Type B pancreatic cell (in vitro differentiated cells): ENCODE results near the gene ADRM1. TPM values are rescaled to one million over a fixed set of nuclear protein-coding genes. Genes with fewer than 3 reads are reported as not detected.

Experiments
- DNase-seq: peaks from one replicate; pipeline ENCODE4 v3.0.0; 2021; ENCODE audit warnings: mixed read lengths; ENCODE audit not compliant: unreplicated experiment; ENCODE audit errors: extremely low spot score
- H3K27ac Mint-ChIP-seq: 2 replicates; pipeline ENCODE4 v1.8.0; 2021; ENCODE audit warnings: mild to moderate bottlenecking, mixed read lengths
- H3K27me3 Mint-ChIP-seq: 2 replicates; pipeline ENCODE4 v1.8.0; 2021; ENCODE audit warnings: mixed read lengths
- H3K36me3 Mint-ChIP-seq: 2 replicates; pipeline ENCODE4 v1.8.0; 2021; ENCODE audit warnings: mixed read lengths
- H3K4me1 Mint-ChIP-seq: one replicate; pipeline ENCODE4 v1.8.0; 2021; ENCODE audit warnings: mixed read lengths; ENCODE audit not compliant: unreplicated experiment
- H3K4me3 Mint-ChIP-seq: 2 replicates; pipeline ENCODE4 v1.8.0; 2021; ENCODE audit warnings: mild to moderate bottlenecking, mixed read lengths
- H3K9me3 Mint-ChIP-seq: 2 replicates; pipeline ENCODE4 v1.8.0; 2021; ENCODE audit warnings: mixed read lengths
- total RNA-seq: library from RNA; stranded (reverse); gene quantifications from 2 replicates; pipeline ENCODE4 v1.2.1, GENCODE V29; 2021; ENCODE audit warnings: low replicate concordance
- TF ChIP-seq, protein P1 (sequence below): fragments of 200-600 bp; sonication (generic); conservative IDR thresholded peaks from 2 replicates; pipeline ENCODE4 v1.5.0; 2021; ENCODE audit warnings: antibody characterized with exemption, mild to moderate bottlenecking

Gene ADRM1
- total RNA-seq, 1 donor from 2014 or later = 67.2 TPM

DNA sequence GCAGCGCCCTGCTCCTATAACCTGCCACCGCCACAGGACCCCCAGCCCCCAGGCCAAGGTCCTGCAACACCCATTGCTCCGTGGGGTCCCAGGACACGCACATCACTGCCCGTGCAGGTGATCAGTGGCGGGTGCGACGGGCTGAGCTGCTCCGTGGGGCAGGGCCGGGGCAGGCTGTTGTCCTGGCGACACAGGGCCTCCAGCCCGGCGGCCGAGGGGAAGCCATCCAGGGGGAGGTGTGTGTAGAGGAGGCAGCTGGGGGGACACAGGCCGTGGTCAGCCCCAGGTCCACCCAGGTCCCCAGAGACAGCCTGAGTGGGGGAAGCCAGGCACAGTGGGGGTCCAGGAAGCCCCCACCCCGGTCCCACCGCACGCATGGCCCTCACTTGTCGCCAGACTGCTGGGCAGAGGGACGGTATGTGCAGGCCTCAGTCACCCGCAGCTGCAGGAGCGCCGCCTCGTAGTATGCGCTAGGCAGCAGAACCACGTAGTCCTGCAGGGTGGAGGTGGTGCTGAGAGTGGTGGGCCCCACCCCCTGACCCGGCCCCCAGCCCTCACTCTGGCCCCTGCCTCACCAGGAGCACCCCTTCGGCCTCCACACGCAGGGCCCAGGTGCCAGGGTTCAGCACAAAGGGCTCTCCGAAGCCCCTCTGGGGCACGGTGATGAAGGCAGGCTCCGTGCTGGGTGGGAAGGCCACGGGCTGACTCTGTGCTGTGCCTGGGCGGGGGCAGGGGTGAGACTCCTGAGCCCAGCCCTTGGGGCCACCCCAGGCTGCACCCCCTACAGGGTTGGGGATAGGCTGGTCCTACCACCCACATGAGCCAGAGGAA, 30.4 kb downstream of the ADRM1 start:
- no peak overlapping the region for H3K4me3 Mint-ChIP-seq
- no peaks in the 10 kb centered on the region for H3K36me3 Mint-ChIP-seq
- DNase-seq = no peak
- no peaks in the 10 kb centered on the region for H3K9me3 Mint-ChIP-seq
- TF ChIP-seq, protein P1, sequence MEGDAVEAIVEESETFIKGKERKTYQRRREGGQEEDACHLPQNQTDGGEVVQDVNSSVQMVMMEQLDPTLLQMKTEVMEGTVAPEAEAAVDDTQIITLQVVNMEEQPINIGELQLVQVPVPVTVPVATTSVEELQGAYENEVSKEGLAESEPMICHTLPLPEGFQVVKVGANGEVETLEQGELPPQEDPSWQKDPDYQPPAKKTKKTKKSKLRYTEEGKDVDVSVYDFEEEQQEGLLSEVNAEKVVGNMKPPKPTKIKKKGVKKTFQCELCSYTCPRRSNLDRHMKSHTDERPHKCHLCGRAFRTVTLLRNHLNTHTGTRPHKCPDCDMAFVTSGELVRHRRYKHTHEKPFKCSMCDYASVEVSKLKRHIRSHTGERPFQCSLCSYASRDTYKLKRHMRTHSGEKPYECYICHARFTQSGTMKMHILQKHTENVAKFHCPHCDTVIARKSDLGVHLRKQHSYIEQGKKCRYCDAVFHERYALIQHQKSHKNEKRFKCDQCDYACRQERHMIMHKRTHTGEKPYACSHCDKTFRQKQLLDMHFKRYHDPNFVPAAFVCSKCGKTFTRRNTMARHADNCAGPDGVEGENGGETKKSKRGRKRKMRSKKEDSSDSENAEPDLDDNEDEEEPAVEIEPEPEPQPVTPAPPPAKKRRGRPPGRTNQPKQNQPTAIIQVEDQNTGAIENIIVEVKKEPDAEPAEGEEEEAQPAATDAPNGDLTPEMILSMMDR = no peak
- H3K27ac Mint-ChIP-seq = no peak overlapping the region
- no peaks in the 10 kb centered on the region for H3K27me3 Mint-ChIP-seq
- H3K4me1 Mint-ChIP-seq = no peaks in the 10 kb centered on the region

DNA sequence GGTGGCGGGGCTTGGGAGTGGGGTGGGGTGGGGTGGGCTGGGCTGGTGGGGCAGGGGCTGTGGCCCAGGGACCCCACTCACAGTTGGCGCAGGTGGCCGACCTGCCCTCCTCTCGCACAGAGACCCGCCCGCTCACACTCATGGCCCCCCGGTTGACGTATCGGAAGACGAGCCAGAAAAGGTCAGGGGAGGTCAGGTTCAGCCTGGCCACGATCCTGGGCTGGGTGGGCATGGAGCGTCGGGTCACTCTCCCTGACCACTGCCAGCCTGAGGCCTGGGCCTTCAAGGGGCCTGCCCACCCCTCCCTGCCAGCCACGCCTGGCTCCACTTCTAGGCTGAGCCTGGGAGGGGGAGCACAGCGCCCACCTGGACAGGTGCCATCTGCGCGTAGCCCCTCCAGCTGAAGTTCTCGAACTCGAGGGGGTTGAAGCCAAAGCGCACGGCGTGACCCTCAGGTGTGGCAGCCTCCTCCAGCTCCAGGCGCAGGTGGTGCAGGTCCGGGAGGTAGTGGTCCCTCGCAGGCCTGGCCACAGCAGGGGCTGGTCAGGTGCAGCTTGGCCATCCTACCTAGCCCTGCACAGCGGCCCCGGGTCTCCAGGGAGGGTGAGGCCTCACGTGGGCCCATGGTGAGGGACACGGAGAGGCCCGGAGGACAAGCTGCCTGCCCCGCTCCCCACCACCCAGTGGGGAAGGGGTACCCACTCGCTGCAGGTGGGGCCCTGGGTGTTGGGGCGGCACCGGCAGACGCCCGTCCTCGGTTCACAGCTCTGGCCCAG, 31.2 kb downstream of the ADRM1 start:
- Mint-ChIP-seq H3K27ac (no peak overlapping the region), H3K36me3 (no peaks in the 10 kb centered on the region), H3K4me3 (no peak overlapping the region), H3K4me1 (no peaks in the 10 kb centered on the region), H3K27me3 (no peaks in the 10 kb centered on the region), H3K9me3 (no peaks in the 10 kb centered on the region)
- TF ChIP-seq, protein P1 = no peak
- no peak for DNase-seq

DNA sequence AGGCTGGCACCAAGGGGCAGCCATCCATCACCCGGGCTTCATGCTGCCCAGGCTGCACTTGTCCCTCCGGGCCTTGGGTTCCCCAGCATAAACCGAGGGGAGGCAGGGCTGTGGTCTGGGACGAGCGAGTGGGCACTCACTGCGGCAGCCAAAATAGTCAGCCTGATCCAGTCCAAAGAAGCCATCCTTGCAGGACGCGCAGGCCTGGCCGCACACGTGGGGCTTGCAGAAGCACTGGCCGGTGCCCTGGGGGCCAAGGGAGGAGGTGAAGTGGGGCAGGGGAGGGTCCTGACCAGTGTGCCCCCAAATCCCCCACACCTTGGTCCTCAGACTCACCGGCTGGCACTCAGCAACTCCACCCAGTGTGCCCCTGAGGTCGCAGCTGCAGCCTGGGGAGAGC, 32.1 kb downstream of the ADRM1 start:
- Mint-ChIP-seq H3K36me3 (peaks cover 5% of the 10 kb centered on the region), H3K27ac (no peak overlapping the region), H3K4me1 (no peaks in the 10 kb centered on the region), H3K27me3 (no peaks in the 10 kb centered on the region), H3K4me3 (no peak overlapping the region), H3K9me3 (no peaks in the 10 kb centered on the region)
- TF ChIP-seq, protein P1 = no peak
- DNase-seq = no peak

DNA sequence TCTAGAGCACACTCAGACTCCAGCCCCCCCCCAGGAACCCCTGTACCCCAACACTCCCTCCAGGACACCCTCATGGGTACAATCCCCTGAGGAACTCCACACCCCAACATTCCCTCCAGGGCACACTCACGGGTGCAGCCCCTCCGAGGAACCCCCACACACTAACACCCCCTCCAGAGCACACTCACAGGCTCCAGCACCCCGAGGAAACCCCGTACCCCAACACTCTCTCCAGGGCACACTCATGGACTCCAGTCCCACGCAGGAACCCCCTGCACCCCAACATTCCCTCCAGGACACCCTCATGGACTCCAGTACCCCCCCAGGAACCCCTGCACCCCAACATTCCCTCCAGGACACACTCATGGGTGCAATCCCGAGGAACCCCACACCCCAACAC, 32.7 kb downstream of the ADRM1 start:
- TF ChIP-seq, protein P1 = no peak
- Mint-ChIP-seq H3K27me3 (no peaks in the 10 kb centered on the region), H3K4me1 (no peaks in the 10 kb centered on the region), H3K4me3 (no peak overlapping the region), H3K36me3 (peaks cover 7% of the 10 kb centered on the region), H3K9me3 (no peaks in the 10 kb centered on the region), H3K27ac (no peak overlapping the region)
- DNase-seq = no peak

DNA sequence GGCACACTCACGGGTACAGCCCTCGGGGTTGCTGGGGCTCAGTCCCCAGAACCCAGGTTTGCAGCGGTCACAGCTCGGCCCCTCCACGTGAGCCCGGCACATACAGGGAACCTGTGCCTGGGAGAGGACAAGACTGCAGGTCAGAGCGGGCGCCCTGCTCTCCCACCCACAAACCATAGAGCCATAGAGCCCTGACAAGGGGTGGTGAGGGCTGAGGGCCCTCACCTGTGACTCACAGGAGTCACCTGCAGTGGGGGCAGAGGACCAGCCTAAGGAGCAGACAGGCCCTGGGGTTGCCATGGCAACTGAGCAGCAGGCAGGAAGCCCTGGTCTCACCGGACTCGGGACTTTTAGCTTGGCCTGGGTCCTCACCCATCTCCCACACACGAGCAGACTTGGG, 33.5 kb downstream of the ADRM1 start:
- H3K4me3 Mint-ChIP-seq = no peak overlapping the region

More for the DNA sequence above, 33.5 kb downstream of the ADRM1 start:
- Mint-ChIP-seq H3K9me3 (no peaks in the 10 kb centered on the region), H3K27me3 (no peaks in the 10 kb centered on the region), H3K36me3 (peaks cover 7% of the 10 kb centered on the region), H3K4me1 (no peaks in the 10 kb centered on the region), H3K27ac (peak overlapping the region; percentile 18)
- DNase-seq = no peak
- TF ChIP-seq, protein P1 = no peak
